Vagina (tissue), 2 donors: ENCODE data around the gene C12orf57.
A peak's percentile ranks its signal among the peaks of the same experiment; 100 is the strongest.

Source experiments
- POLR2AphosphoS5 ChIP-seq, 2 donors: sonication (generic); formaldehyde crosslinking; IDR thresholded peaks; one replicate each; pipeline ENCODE4 v1.9.0; 2017; ENCODE audit warnings: antibody characterized with exemption in 2 of 2, mild to moderate bottlenecking in 2 of 2, low read depth in 1 of 2; ENCODE audit not compliant: insufficient read depth in 1 of 2
- TF ChIP-seq, protein P1 (sequence below), 3 experiments: fragments of 450-650 bp in 2 of 3; fragments of 200-600 bp in 1 of 3; sonication (generic) in 1 of 3; IDR thresholded peaks; one replicate each; pipeline ENCODE4 v1.5.1; 2017 to 2019; ENCODE audit warnings: antibody characterized with exemption in 3 of 3, mild to moderate bottlenecking in 2 of 3, moderate library complexity in 2 of 3

DNA sequence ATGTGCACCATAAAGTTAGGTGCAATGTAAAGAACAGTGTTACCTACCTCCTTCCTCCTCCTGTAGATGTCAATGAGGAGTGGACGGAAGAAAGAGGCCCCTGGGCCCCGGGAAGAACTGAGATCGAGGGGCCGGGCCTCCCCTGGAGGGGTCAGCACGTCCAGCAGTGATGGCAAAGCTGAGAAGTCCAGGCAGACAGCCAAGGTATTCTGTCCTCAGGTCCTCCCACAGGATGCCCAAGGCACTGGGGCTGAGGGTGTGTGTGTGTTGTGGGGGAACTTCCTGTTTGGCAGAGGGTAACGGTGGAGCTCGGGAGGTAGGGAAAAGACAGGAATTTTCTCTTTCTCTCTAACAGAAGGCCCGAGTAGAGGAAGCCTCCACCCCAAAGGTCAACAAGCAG is 9.7 kb upstream of the C12orf57 start:
- TF ChIP-seq, protein P1, sequence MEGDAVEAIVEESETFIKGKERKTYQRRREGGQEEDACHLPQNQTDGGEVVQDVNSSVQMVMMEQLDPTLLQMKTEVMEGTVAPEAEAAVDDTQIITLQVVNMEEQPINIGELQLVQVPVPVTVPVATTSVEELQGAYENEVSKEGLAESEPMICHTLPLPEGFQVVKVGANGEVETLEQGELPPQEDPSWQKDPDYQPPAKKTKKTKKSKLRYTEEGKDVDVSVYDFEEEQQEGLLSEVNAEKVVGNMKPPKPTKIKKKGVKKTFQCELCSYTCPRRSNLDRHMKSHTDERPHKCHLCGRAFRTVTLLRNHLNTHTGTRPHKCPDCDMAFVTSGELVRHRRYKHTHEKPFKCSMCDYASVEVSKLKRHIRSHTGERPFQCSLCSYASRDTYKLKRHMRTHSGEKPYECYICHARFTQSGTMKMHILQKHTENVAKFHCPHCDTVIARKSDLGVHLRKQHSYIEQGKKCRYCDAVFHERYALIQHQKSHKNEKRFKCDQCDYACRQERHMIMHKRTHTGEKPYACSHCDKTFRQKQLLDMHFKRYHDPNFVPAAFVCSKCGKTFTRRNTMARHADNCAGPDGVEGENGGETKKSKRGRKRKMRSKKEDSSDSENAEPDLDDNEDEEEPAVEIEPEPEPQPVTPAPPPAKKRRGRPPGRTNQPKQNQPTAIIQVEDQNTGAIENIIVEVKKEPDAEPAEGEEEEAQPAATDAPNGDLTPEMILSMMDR (IDR thresholded peaks at IDR 0.05) = no peak
- TF ChIP-seq POLR2AphosphoS5 (IDR thresholded peaks at IDR 0.05; ENCODE audit: insufficient read depth in 1 of 2, low read depth in 1 of 2) = peak in 1 of 2 donors; percentile 30
